Spleen (tissue), 11 donors: Measurements from ENCODE around the gene P4HA3. TPM values are rescaled to one million over a fixed set of nuclear protein-coding genes. Genes with fewer than 3 reads are reported as not detected.

Experiments used
- DNase-seq: peaks from one replicate; pipeline ENCODE4 v3.0.0-alpha.2; 2020
- H3K27ac ChIP-seq, 8 donors: fragments of 200-600 bp; sonication (generic) in 7 of 8; 1 replicate in 4 of 8; 2 replicates in 4 of 8; pipeline versions ENCODE4 v1.5.0 to v1.8.0; 2016 to 2021; ENCODE audit warnings: inconsistent platforms in 4 of 8, mild to moderate bottlenecking in 4 of 8, moderate library complexity in 1 of 8
- H3K27me3 ChIP-seq, 7 donors: fragments of 200-600 bp; sonication (generic) in 6 of 7; replicated peaks in 1 of 7; 1 replicate in 4 of 7; 2 replicates in 3 of 7; pipeline versions ENCODE4 v1.5.0 to v1.8.0; 2016 to 2021; ENCODE audit warnings: inconsistent platforms in 3 of 7, mild to moderate bottlenecking in 1 of 7
- H3K36me3 ChIP-seq, 6 donors: fragments of 200-600 bp; sonication (generic) in 5 of 6; 1 replicate in 4 of 6; 2 replicates in 2 of 6; pipeline versions ENCODE4 v1.5.0 to v1.8.0; 2016 to 2021; ENCODE audit warnings: inconsistent platforms in 2 of 6
- H3K4me1 ChIP-seq, 6 donors: fragments of 200-600 bp; sonication (generic) in 5 of 6; 1 replicate in 3 of 6; 2 replicates in 3 of 6; pipeline versions ENCODE4 v1.5.0 to v1.8.0; 2016 to 2021; ENCODE audit warnings: inconsistent platforms in 3 of 6
- H3K4me3 ChIP-seq, 8 donors: fragments of 200-600 bp; sonication (generic) in 7 of 8; 1 replicate in 4 of 8; 2 replicates in 4 of 8; pipeline versions ENCODE4 v1.5.0 to v1.8.0; 2016 to 2021; ENCODE audit warnings: inconsistent platforms in 4 of 8, mild to moderate bottlenecking in 4 of 8, moderate library complexity in 2 of 8
- H3K9me3 ChIP-seq, 8 donors: fragments of 200-600 bp; sonication (generic) in 7 of 8; 1 replicate in 4 of 8; 2 replicates in 4 of 8; pipeline versions ENCODE4 v1.5.0 to v1.8.0; 2016 to 2021; ENCODE audit warnings: inconsistent platforms in 4 of 8
- CTCF ChIP-seq, 11 experiments: fragments of 200-600 bp in 7 of 11; fragments of 450-650 bp in 4 of 11; sonication (generic) in 4 of 11; IDR thresholded peaks in 8 of 11; conservative IDR thresholded peaks in 3 of 11; 1 replicate in 7 of 11; 2 replicates in 4 of 11; pipeline versions ENCODE4 v1.4.0 to v1.8.0; 2016 to 2021; ENCODE audit warnings: antibody characterized with exemption in 11 of 11, inconsistent platforms in 4 of 11, mild to moderate bottlenecking in 1 of 11
- POLR2A ChIP-seq, 3 donors: fragments of 450-650 bp; IDR thresholded peaks; one replicate each; pipeline ENCODE4 v1.5.1; 2017; ENCODE audit warnings: antibody characterized with exemption in 3 of 3, mild to moderate bottlenecking in 1 of 3
- POLR2AphosphoS5 ChIP-seq, 3 donors: sonication (generic); formaldehyde crosslinking; IDR thresholded peaks; one replicate each; pipeline ENCODE4 v1.5.1; 2017; ENCODE audit warnings: antibody characterized with exemption in 3 of 3
- WGBS, 5 donors: extraction: QIAGEN DNeasy Blood & Tissue Kit in 3 of 5; methylation state at CpG; one replicate each; pipeline versions ENCODE4 v1.1.5 to v1.1.7; 2013 to 2018; 5-methylcytosine and 5-hydroxymethylcytosine counted together
- intact Hi-C: fragments of 100-400 bp; cut with DNase I; formaldehyde crosslinking; loops from one replicate; pipeline ENCODE4 v1.15.0; 2023; ENCODE audit warnings: low total_unique reads
- polyA plus RNA-seq, 3 donors: library from polyadenylated mRNA; stranded (reverse); fragments of 200-250 nt; gene quantifications; one replicate each; pipeline ENCODE4 v1.2.1, GENCODE V29; 2013
- total RNA-seq, 7 donors: library from RNA; depleted of rRNA in 3 of 7; stranded (reverse); fragments of >200 nt in 3 of 7; fragmentation: NEBNext Ultra II Directional in 4 of 7; extraction: Animal tissue kit (Norgen Biotek cat#: 25700) in 4 of 7; gene quantifications; one replicate each; pipeline versions ENCODE4 v1.1.0 to v1.2.1, GENCODE V29; 2016 to 2021
- donor health status: healthy with polysubstance abuse.
- donor health status: DM: no; HTN: no; CAD: no; lungs with moderate emphysema.
- donor health status: DM: no; HTN: no; CAD: no.
- donor health status: Bipolar disorder and iron deficiency.
- donor health status: healthy.
- donor health status: DM: no; HTN: no; CAD: no.
- donor health status: DM: yes; HTN: yes; CAD: no.

Gene P4HA3
- total and polyA plus RNA-seq, 10 donors, result 0.39 to 0.44 TPM; not detected in 8

GRCh38 chr11:74320538-74320937 lies 9.1 kb upstream of the P4HA3 start:
- DNase-seq, result no peak
- no peak overlapping the region for H3K27ac ChIP-seq
- H3K4me3 ChIP-seq, result no peak overlapping the region
- whole genome bisulfite sequencing, 5 donors, result 61 to 85% (median 71%) methylated on average over 2 of the region's 2 CpGs
- H3K4me1 ChIP-seq, result peaks cover 0 to 13% (median 8%) of the 10 kb centered on the region in 6 donors
- H3K36me3 ChIP-seq, result no peaks in the 10 kb centered on the region
- TF ChIP-seq CTCF (IDR thresholded peaks at IDR 0.05 in 8 of 11, conservative IDR thresholded peaks at IDR 0.05 in 3 of 11), result no peak
- no peak for TF ChIP-seq POLR2A (IDR thresholded peaks at IDR 0.05)
- no peak for TF ChIP-seq POLR2AphosphoS5 (IDR thresholded peaks at IDR 0.05)
- H3K9me3 ChIP-seq, result peaks cover 0 to 28% (median 22%) of the 10 kb centered on the region in 8 donors
- H3K27me3 ChIP-seq, result peaks cover 0 to 4% (median 0%) of the 10 kb centered on the region in 7 donors
- intact Hi-C loops, result no loop called here

GRCh38 chr11:74319139-74319816 lies 7.8 kb upstream of the P4HA3 start:
- TF ChIP-seq POLR2AphosphoS5 (IDR thresholded peaks at IDR 0.05) (no peak), CTCF (IDR thresholded peaks at IDR 0.05 in 8 of 11, conservative IDR thresholded peaks at IDR 0.05 in 3 of 11) (no peak), POLR2A (IDR thresholded peaks at IDR 0.05) (no peak)
- peaks cover 0 to 4% (median 0%) of the 10 kb centered on the region in 7 donors for H3K27me3 ChIP-seq
- intact Hi-C loops, result no loop called here
- no peak overlapping the region for H3K4me3 ChIP-seq
- DNase-seq, result no peak
- WGBS, 5 donors, result 72 to 92% (median 82%) methylated on average over 5 of the region's 5 CpGs
- H3K36me3 ChIP-seq, result no peaks in the 10 kb centered on the region
- H3K9me3 ChIP-seq, result peaks cover 0 to 33% (median 25%) of the 10 kb centered on the region in 8 donors
- H3K27ac ChIP-seq, result no peak overlapping the region
- peaks cover 0 to 13% (median 8%) of the 10 kb centered on the region in 6 donors for H3K4me1 ChIP-seq

- H3K36me3 ChIP-seq, result no peaks in the 10 kb centered on the region
- H3K4me1 ChIP-seq, result peaks cover 0 to 13% (median 8%) of the 10 kb centered on the region in 6 donors
- 87 to 100% (median 95%) methylated on average over 1 of the region's 1 CpG for WGBS, 5 donors
- intact Hi-C loops, result no loop called here
- TF ChIP-seq POLR2A (IDR thresholded peaks at IDR 0.05), result no peak
- no peak for TF ChIP-seq CTCF (IDR thresholded peaks at IDR 0.05 in 8 of 11, conservative IDR thresholded peaks at IDR 0.05 in 3 of 11)
- TF ChIP-seq POLR2AphosphoS5 (IDR thresholded peaks at IDR 0.05), result no peak
- H3K4me3 ChIP-seq, result no peak overlapping the region
- no peak for DNase-seq
- H3K27me3 ChIP-seq, result peaks cover 0 to 4% (median 0%) of the 10 kb centered on the region in 7 donors
- peaks cover 0 to 33% (median 26%) of the 10 kb centered on the region in 8 donors for H3K9me3 ChIP-seq
- no peak overlapping the region for H3K27ac ChIP-seq
Measured at GRCh38 chr11:74318241-74318932, 6.9 kb upstream of the P4HA3 start.
